Loucy (cell line): ENCODE measurements around the gene SAAL1.

Experiments
- CTCF ChIP-seq: fragments of 200-600 bp; sonication (generic); conservative IDR thresholded peaks from 2 replicates; pipeline ENCODE4 v1.5.1; 2014; ENCODE audit warnings: mild to moderate bottlenecking, antibody characterized with exemption, low read length
- EZH2phosphoT487 ChIP-seq: fragments of 200-600 bp; IDR thresholded peaks from 2 replicates; pipeline ENCODE4 v1.6.1; 2018; ENCODE audit warnings: antibody characterized with exemption, mild to moderate bottlenecking, moderate library complexity, borderline replicate concordance

GRCh38 chr11:18080451-18080850 lies 25.4 kb downstream of the SAAL1 start:
- TF ChIP-seq CTCF: no peak
- no peak for TF ChIP-seq EZH2phosphoT487
